HG02981 (cell line): Measurements from ENCODE around the gene HMCN2.

Experiments used
- ATAC-seq: cut with Tn5 transposase; IDR thresholded peaks from one replicate; pipeline ENCODE4 v1.9.1; 2021; ENCODE audit warnings: mild to moderate bottlenecking, moderate library complexity; ENCODE audit not compliant: unreplicated experiment

Gene HMCN2, protein sequence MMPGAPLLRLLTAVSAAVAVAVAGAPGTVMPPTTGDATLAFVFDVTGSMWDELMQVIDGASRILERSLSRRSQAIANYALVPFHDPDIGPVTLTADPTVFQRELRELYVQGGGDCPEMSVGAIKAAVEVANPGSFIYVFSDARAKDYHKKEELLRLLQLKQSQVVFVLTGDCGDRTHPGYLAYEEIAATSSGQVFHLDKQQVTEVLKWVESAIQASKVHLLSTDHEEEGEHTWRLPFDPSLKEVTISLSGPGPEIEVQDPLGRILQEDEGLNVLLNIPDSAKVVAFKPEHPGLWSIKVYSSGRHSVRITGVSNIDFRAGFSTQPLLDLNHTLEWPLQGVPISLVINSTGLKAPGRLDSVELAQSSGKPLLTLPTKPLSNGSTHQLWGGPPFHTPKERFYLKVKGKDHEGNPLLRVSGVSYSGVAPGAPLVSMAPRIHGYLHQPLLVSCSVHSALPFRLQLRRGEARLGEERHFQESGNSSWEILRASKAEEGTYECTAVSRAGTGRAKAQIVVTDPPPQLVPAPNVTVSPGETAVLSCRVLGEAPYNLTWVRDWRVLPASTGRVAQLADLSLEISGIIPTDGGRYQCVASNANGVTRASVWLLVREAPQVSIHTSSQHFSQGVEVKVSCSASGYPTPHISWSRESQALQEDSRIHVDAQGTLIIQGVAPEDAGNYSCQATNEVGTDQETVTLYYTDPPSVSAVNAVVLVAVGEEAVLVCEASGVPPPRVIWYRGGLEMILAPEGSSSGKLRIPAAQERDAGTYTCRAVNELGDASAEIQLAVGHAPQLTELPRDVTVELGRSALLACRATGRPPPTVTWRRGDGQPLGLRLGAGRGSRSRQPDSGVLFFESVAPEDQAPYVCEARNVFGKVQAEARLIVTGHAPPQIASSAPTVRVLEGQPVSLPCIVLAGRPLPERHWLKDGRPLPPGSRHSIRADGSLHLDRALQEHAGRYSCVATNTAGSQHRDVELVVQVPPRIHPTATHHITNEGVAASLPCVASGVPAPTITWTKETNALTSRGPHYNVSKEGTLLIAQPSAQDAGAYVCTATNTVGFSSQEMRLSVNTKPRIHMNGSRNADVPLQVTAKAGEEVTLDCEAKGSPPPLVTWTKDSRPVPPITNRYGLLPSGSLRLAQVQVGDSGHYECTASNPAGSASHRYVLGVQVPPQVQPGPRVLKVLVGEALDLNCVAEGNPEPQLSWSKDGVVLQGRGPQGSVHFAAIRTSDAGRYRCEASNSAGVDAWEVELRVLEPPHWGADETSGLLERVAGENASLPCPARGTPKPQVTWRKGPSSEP (N-terminal part only)

DNA sequence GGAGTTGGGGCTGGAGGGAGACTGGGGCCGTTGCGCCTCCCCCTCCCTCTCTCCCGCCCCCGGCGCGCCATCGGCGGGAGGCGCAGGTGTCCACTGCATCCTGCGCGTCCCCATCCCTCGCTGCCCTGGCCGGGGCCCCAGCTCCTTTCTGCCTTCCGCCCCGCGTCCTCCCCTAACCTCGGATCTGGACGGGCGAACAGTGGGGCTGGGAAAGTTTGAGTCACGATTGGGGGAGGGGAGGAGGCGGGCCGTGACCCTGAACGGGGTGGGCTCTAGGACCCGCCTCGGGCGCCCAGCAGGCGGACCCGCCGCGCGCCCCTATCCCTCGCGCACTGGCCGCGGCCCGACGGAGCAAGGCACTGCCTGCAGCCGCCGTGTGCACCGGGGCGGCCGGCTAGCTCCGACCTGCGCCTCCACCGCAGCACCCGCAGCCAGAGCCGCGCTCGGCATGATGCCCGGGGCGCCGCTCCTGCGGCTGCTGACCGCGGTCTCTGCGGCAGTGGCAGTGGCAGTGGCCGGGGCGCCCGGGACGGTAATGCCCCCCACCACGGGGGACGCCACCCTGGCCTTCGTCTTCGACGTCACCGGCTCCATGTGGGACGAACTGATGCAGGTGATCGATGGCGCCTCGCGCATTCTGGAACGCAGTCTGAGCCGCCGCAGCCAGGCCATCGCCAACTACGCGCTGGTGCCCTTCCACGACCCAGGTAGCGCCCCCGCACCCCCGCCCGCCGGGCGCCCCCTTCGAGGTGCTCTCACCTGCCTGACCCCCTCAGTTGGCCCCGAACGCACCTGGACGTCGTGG is at the start of gene HMCN2:
HMCN2 (plus strand) TSS at position 330 of the 805 bp plus-strand sequence; CDS start at position 449, 119 bp downstream.
- no peak for ATAC-seq

DNA sequence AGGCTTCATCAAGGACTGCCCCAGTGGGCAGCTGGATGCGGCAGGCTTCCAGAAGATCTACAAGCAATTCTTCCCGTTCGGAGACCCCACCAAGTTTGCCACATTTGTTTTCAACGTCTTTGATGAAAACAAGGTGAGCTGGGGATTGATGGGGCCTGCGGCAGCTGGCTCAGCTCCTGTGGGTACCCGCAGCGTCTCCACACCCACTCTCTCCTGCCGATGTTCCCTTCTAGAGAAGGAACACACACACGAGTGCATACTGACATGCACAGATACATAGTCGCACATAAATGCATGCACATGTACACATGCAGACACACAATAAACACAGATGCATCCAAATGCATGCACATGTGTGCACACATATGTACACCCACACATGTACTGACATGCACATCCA is 47.7 kb upstream of the HMCN2 start:
- no peak for ATAC-seq

DNA sequence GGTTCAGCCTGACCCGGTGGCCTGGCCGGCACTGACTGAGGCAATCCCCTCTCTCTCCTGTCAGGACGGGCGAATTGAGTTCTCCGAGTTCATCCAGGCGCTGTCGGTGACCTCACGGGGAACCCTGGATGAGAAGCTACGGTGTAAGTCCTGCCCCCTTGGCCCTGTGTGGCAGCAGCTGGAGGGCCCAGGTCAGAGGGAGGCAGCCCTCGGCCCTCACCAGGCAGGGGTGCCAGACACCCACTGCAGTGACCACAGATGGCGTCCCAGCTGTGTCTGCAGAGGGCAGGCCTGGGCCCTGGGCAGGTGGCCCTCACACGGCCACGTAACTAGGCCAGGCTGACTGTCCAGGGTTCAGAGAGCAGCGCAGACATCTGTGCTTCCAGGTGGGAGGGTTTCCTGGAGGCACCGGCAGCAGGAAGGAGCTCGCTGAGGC is 45.9 kb upstream of the HMCN2 start:
- no peak for ATAC-seq

DNA sequence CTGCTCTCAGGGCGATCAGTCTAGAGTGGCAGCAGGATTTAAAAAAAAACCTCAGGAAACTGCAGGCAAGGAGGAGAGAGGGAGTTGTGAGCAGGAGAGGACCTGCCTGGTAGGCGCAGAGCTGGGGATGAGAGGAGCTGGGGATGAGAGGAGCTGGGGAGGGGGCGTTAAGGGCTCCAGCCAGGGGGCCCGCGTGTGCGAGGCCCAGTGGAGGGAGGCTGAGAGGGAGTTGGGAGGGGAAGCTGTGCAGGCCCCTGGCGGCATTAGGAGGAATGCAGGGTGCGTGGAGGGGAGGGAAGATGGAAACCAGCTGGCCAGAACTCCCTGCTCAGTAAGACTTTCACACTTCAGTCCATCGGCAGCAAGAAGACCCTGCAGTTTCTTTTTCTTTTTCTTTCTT is 45.2 kb upstream of the HMCN2 start:
- no peak for ATAC-seq

DNA sequence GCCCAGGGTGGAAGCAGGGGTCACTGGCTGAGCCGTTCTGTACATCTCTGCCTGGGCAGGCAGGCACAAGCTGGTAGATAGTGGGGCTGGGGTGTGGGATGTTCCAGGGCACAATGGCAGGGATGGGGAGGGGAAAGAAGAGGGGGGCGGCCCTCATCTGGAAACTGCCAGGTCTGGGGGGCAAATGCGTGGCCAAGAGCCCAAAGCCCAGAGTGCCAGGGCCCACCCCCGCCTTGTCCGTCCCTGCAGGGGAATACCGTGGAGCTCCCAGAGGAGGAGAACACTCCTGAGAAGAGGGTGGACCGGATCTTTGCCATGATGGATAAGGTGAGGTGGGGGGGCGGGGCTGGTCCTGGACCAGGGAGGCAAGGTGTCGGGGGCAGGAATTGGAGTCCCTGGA is 42.7 kb upstream of the HMCN2 start:
- no peak for ATAC-seq

DNA sequence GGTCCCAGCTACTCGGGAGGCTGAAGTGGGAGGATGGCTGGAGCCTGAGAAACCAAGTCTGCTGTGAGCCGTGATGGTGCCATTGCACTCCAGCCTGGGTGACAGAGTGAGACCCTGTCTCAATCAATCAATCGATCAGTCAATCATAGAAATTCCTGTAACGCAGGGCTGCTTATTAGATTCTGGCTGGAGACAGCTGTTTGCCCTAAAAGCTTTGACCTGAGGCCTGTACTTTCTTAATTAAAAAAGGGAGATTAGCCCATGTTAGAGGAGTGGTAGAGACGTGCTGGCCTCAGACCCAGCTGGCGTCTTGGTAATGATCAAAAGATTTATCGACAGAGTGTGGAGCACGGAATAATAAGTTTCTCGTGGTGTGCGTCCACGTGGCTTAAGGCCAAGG is 40.5 kb upstream of the HMCN2 start:
- ATAC-seq: no peak

DNA sequence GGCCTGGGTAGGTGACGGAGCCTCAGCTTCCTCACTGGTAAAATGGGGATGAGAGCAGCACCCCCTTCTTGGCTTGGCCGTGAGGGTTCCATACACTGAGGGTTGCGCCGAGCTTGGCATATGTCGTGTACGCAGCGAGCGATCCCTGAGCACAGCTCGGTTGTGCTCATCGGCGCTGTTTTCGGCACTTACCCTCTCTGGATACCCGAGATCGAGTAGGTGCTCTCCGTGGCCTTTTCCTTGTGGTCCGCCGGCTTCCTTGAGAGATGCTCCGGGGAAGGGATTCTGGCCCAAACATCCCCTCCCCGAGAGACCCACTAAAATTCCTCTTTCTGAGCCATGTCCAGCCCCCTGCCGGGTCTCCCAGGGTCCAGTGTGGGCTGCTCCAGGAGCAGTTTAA is 40.0 kb upstream of the HMCN2 start:
- ATAC-seq: no peak

DNA sequence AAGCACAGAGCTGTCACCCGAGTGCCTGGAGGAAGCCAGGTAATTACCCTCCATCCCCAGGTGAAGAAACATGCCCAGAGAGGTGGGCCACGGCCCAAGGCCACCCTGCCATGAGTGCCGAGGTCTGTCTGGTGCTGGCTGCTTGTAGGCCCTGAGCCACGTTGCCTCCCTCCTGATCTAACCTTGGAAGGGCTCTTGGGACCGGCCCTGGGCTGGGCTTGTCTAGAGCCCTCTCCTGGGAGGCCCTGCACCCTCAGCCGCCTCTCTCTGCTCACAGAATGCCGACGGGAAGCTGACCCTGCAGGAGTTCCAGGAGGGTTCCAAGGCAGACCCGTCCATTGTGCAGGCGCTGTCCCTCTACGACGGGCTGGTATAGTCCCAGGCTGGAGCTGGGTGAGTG is 39.4 kb upstream of the HMCN2 start:
- no peak for ATAC-seq

DNA sequence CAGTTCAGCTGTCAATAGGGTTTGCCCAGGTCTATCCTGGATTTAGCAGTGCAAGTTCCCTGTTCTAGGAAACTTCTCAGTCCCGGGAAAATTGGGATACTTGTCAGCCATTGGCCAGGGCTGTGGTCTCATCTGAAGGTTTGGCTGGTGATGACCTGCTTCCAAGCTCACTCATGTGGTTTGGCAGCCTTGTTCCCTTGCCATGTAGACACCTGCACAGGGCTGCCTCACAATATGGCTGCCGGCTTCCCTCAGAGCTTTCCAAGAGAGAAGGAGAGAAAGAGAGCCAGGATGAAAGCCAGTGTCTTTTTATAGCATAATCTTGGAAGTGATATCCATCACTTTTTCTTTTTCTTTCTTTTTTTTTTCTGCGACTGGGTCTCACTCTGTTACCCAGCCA is 37.7 kb upstream of the HMCN2 start:
- no peak for ATAC-seq

DNA sequence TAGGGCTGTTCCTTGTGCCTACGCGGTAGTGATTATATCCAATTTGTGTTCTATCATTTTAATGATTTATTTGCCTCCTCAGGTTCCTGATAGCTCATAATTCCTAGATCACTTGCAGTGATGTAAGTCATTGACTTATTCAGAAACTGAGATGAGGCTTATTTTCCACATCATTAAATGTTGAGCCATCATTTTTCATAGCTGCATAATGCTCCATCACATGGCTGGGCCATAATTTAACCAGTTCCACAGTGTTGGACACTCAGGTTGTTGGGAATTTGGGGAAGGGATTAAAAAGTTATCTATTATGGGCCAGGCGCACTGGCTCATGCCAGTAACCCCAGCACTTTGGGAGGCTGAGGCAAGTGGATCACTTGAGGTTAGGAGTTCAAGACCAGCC is 35.8 kb upstream of the HMCN2 start:
- ATAC-seq: no peak

DNA sequence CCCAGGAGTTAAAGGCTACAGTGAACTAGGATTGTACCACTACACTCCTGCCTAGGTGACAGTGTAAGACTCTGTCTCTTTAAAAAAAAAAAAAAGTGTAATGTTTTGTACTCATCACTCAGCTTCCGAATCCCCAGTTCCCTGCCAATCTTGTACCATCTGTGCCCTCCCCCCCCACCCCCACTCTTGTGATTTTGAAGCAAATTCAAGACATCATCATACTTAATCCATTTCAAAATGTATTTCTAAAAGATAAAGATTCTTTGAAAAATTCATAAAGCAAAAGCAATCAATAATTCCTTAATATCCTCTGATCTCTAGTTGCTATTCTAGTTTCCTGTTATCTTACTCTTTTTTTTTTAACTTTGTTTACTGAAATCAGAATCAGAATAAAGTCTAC is 34.9 kb upstream of the HMCN2 start:
- no peak for ATAC-seq

DNA sequence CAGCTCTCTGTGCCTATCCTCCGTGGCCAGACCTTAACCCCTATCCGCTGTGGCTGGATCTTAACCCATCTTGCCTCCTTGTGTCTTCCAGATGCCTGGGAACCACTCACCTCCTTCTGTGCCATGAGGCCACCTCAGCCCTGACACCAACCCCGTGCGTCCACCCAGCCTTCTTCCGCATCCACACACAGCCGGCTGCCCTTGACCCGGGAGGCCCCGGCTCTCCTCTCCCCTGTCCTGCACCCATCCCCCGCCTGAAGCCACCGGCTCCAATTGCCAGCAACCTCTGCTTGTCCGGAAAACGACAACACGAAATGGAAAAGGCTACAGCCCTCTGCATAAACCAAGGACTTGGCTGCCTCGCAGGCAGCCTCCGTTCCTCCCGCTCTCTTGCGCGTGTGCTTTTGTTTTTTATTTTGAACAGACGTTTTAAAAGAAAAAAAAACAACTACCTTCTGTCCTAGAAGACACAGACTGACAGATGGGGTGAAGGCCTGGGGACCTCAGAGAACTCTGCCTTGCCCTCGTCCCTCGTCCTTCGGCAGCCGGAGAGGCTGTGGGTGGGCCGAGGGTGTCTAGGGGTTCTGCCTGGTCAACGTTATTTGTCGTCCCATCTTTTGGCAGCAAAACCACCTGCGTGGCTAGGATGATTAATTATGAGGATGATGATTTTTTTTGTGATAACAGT is 32.5 kb upstream of the HMCN2 start:
- ATAC-seq: no peak

DNA sequence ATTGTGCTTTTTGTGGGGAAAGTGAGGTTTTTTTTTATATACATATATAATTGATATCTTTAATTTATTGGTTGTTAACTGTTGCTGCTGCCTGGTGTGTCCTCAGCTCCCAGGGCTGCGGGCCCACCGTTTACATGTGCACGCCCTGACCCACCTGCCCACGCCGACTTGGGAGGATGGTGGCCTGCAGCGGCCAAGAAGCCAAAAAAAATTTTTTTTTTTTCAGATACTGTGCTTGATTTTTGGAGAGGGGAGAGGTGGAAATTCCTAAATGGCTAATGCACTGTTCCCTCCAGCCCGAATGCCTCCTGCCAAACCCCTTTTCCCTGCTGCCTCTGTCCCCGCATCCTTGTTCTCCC is 32.0 kb upstream of the HMCN2 start:
- ATAC-seq: no peak

DNA sequence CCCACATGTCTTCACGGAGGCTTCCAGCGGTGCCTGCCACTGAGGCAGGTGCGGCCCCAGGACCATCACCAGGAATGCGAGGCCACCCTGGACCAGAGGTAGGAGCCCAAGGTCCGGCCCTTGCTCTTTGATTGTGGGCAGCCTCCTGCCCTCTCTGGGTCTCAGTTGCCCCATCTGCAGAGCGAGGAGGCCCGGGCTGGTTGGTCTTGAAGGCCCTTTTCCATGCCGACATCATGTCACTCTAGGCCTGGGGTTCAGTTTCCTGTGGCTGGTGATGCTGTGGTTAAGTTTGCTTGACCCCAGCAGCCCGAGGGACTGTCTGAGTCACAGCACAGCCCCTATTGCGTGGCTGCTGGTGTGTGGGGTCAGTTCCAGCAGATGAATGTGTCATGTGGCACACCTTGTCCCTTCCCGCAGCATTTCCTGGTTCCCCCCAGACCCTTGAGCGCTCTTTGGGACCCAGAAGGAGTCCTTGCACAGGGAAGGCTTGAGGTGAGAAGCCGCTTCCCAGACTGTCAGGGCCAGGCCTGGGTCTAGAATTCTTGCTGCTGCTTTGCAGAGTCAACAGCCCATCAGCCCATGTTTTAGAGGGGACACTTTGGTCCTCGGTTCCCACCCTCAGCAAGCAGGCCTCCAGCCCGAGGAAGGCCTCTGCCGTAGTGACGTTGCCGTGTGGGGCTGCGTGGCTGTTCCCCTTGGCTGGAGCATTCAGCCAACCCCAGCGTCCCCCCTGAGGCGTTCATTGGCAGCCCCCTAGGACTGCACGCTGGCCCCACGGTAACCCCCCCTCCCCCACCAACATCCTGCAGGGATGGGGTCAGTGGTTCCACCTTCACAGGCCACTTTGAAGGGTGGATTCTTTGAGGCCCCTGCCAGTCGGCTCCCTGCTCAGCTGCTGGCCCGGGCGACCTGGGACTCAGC is 31.0 kb upstream of the HMCN2 start:
- ATAC-seq: no peak

DNA sequence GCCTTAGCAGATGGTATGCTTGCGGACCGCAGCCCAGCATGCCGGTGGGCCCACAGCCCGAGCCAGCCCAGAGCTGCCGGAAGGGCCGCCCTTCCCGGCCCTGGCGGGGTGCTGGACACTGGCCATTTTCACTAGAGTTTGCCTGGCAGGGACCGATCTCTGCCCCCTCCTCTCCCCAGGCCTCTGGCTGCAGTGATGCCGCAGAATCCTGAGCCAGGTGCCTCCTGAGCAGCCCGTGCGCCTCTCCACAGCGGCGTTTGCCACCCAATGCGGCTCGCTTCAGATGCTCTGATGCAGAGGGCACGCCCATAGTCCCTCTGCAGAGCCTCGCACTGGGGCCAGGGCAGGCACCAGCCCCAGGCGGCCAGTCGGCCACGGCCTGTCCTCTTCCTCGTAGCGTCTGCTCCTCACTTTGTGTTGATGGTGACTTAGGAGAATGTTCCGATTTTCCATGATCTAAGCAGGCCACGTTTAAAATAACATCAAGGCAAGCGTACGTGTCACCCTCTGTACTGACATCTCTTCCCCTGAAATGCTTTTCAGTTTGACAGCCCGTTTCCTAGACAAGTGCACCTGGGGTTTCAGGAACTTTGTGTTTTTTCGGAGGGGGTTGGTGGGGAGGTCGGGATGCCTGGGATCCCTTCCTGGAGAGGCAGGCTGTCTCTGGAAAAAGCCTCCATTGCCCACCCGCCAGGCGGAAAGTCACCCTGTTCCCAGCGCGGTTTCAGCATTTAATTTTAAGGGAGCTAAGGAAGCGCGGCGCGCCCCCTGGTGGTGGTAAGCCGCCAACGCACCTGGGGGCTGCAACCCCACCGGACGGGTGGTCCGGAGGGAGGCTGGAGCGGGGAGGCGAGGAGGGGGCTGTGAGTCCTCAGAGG is 29.8 kb upstream of the HMCN2 start:
- ATAC-seq: no peak

DNA sequence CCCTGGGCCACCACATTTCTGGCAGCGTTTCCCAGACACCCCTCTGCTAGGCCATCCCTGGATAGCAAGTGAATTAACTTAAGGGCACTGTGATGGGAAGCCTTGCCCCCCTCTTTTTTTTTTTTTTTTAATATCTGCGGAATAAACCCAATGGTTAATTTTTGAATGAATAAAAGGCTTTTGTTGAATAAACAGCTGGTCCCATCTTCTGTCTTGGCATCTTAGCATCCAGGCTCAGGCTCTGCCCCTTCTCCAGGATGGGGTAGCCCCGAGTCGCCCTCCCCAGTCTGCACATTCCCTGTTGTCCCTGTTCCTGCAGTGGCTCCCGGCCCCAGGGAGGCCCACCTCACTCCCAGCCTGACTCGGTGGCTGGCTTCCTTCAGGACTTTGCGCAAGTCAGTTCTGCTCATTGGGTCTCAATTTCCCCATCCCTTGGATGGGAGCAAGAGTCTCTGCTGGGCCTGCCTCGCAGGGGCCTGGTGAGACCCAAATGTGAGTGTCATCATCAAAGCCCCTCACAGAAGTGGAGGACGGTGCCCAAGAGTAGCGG is 29.0 kb upstream of the HMCN2 start:
- ATAC-seq: no peak

DNA sequence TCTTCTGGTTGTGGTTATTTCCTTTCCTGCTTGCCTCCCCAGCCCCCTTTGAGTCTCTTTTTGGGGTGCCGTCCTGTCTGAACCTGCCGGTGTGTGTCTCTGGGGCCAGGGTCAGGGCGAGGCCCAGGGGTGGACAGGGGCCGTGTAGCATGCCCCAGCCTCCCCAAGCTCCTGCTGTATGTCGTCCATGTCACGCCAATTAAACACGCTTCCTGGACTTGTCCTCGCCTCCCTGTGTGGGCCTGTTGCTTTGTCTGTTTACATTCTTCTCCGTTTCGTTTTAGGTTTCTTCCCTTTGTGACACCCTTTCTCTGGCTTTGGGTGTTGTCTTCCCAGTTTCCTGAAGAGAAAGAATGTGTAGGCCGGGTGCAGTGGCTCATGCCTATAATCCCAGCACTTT is 28.5 kb upstream of the HMCN2 start:
- no peak for ATAC-seq
